ENCODE measurements around the gene SPEG.

The SPEG gene

DNA sequence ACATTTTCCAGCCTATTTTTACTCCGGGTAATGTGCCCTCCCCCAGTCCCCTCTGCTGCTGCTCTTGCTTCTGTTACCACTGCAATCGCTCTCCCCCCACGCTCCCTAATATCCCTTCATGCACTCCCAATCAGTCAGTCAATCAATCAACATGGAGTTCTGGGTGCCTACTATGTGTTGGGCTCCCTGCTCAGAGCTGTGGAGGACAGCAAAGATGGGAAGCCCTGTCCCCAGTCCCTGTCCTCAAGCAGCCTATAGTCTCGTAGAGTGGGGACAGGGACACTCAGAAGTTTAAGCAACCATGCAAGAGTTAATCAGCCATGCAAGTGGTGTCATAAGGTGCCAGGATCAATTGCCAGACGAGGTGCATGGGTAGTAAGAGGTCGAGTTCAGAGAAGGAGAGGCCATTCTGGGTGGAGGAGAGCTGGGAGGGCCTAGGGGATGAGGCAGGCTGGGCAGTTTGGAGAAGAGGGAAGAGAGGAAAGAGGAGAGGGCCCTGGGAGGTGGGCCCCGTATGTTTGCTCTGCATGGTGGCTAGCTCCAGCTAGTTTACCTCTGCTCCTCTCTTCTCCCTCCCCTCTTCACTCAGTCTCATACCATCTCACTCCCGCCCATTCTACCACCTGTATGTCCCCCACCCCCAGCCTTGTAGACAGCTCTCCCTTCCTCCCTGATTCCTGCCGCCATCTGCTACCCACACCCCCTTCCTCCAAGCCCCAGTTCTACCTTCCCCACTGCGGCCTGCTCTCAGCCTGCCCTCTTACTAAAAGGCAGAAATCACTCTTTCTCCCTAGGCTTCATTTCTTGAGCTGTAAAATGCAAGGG, 83.5 kb downstream of the SPEG start:
- no peak for DNase-seq

DNA sequence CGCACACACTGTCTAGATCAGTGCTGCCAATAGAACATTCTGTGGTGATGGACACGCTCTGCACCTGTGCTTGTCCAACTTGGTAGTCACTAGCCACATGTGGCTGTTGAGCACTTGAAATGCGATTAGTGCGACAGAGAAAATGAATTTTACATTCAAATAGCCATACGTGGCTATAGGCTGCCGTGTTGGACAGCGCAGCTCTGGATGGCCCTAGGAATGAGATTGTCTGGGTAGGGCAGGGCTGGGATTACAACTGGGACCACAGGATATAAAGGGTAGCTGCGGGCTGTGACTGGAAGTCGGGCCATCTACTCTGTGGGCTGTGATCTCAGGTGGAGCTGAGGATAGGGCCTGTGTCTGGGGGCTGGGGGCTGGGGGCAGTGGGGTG, 84.9 kb downstream of the SPEG start:
- DNase-seq = no peak

DNA sequence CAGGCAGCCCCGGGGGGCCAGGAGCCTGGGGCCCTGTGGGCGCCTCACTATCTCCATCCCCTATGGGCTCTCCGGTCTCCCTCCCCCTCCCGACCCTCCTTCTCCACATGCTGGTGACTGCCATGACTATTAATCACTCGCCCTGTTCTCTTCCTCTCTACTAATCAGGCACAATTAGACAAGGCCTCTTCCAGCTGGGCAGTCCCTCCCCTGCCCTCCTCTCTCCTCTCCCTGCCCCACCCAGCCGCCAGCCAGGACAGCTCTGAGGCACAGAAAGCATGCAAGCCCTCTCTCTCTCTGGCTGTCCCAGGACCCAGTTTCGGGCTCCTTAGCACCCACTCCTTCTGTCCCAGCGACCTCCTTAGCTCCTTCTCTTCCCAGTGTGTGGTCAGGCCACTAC, 85.4 kb downstream of the SPEG start:
- DNase-seq = no peak

DNA sequence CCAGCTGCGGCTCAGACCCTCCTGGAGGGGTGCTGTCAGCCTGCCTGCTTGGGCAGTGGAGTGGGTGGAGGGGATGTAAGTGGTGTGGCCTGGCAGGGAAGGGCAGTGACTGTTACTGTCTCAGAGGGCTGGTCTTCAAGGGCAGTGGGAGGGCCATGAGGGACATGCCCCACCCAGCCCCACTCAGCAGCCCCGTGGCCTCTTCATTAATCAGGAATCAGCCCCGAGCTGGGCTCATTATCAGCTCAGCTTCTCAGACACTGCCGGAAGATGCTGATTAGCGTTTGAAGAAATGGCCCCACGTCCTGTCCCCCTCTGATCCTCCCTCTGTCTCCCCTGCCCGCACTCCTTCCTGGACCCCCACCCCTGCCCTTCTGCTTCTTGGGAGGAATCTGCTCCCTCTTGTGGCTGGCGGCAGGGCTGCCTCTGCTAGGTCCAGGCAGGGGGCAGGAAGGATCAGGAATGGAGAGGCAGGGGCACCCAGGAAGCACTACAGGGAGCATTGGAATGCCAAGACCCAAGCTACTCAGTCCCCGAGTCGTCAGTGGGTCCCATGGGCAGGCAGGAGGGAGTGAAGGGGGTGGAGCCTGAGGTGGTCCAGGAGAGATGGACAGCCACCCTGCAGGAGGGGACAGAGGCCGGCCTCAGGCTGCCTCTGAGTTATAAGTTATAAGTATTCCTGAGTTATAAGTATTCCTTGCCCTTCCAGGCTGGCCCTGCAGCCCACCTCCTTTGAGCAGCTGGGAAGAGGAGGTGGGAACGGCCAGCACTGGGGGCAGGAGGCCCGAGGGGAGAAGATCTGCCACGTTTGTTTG, 86.6 kb downstream of the SPEG start:
- DNase-seq = peak; percentile 15

DNA sequence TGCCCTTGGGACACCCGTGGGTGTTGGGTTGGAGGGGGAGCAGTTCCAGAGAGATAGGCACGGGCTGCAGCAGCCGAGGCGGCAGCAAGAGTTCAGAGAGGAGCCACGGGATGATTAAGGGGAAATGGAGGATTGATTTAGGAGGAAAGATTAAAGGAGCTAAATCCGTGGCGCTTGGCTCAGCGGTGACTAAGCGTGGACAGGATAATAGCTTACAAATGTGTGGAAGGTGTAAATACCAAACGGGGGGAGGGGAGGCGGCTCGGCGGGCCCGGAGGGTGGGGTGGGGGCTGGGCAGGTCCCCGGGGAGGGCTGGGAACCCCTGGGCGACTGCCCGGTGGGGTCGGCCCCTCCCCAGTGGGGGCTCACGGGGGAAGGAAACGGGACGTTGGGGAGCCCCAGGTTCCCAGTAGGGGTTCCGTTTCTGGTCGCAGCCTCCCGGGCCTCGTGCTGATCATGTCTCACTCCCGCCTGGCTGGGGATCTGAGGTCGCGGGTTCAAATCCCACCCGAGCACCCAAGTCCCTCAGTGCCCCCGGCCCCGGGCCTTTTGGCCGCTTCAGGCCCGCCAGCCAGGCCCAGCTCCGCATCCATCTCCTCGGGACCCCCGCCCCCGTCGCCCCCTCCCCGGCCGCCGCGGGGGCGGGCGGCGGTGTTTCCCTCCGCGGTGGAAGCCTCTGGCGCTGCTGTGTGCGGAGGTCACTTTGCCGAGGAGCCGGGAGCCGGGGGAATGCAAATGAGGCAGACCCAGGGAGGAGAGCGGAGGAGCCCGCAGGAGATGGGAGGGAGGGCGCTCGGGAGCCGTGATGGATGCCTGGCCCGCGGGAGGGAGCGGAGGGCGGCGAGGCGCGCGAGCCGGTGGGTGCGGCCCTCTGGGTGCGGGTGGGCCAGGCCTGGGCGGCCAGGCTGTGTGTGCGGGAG, 87.7 kb downstream of the SPEG start:
- peak; percentile 24 for DNase-seq

DNA sequence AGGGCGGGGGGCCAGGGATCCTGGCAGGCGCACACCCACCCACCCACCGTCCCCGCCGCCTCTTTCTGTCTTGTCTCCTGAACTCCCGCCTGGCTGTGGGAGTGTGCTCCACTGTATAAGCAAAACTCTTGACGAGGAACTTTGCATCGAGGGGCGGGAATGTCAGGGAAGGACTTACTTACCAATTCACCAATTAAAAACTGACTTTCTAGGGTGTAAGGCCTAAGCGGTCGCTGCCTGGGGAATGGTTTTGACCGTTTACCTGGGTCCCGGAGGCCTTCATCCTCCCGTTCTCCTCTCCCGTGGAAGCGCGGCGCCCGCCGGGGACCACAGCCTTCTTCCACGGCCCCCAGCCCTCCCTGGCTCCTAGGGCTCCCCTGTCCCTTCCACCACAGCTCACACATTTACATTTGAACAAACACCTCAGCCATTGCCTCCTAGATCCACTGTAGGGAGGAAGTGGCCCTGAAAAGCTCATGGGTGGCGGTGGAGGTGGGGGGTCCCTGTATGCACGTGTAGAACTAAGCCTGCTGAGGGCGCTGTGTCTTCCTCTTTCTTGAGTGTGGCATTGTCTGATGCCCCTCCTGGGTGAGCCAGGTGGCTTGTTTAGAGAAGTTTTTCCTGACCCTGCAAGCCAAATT, 88.5 kb downstream of the SPEG start:
- DNase-seq = no peak

DNA sequence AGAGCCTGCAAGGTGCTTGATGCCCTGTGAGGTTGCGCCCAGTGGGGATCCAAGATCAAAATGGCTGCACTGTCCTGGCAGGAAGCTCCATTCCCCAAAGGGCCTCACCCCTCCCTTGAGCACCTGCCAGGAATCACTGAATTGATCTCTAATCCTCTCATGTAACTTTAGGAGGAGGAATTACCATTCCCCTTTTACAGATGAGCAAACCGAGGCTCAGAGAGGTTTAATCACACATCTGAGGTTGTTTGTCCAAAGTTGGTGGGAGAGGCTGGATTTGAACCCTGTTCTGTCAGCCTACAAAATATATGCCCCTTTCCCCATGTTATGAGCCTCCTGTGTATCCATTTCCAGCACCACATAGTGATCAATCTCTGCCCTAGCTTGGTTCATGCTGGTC, 90.2 kb downstream of the SPEG start:
- no peak for DNase-seq

DNA sequence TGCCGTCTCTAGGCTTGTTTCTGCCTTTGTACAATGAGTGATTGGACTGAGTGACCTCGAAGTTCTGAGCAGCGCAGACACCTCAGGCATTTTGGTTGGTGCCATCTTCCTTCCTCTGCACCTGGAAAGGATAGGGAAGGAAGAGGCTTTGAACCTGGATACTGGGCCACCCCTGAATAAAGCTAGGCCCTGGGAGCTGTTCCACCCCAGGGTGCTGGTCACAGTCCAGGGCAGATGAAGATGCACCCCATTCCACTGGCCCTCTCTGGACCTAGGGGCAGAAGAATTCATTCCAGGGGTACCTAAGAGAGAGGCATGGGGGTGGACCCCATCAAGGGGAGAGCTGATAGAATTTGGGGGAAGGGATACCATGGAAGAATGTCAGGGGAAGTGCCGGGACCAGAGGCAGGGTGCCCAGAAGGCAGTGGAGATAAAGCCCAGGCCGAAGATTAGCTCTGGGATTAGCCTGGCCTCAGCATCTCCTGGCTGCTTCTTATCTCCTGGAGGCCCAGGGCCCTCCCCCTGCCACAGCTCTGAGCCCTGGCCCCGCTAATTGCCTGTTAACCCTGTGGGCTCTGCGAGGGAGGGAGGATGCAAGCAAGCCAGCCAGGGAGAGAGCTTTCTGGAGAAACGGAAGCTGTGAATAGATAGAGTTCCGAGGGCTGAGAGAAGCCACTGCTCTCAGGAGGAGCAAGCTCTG, 91.0 kb downstream of the SPEG start:
- DNase-seq = no peak

DNA sequence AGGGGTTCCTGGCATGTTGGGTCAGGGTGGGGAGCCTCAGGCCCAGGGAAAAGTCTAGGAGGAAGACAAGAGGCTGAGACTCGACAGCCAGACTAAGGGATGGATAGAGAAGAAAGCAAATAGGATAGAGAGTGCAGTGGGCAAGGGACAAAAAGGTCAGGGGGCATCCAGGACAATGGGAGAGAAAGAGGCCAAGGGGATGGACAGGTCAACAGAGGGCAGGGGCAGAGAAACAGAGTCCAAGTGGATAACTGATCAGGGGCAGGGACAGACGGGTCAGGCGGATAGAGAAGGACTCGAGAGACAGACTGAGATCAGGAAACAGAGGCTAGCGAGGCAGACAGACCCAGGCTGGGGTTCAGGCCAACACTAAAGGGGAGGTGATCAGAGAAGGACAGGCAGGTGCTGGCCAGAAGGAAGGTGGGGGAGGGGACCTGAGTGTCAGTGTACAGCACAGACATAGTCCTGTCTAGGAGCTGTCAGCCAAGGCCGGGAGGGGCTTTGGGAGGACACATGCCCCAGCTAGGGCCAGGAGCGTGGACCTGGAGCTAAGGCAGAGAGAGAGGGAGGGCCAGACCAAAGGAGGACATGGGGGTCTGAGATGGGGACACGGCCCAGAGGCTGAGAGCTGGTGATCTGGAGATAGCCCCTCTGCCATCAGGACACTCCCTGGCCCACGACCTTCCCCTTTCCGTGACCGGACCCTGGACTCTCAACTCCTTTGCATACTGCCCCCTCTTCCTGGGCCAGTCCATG, 91.9 kb downstream of the SPEG start:
- no peak for DNase-seq

DNA sequence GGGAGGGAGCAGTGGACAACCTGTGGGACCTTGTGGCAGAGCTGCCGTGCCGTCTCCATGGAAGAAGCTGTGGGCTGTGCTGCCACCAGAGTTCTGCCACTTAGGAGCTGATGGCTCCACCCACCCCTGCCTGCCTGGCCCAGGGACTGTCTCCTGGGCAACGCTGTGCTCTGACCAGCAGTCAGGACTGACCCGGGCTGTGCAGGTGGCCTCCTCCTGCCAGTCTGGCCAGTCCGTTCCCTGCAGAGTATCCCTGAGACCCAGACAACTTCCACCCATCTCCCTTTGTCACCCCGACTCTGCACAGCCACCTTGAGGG, 92.4 kb downstream of the SPEG start:
- peak; percentile 30 for DNase-seq

DNA sequence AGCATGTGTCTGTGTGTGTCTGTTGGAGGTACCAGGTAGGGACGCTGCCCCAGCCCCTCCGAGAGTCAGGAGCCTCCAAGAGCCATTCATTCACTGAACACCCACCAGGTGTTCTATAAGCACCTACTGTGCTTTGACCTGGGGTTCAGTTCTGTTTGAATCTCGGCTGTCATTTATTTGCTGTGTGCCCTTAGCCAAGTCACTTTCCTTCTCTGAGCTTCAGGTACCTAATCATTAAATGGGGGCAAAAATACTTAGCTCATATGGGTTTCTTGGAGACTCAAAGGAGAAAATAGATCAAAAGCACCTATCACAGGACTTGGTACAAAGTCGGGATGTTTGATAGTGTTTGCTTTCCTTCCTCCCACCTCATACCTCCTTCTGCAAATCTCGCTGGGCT, 92.8 kb downstream of the SPEG start:
- no peak for DNase-seq

DNA sequence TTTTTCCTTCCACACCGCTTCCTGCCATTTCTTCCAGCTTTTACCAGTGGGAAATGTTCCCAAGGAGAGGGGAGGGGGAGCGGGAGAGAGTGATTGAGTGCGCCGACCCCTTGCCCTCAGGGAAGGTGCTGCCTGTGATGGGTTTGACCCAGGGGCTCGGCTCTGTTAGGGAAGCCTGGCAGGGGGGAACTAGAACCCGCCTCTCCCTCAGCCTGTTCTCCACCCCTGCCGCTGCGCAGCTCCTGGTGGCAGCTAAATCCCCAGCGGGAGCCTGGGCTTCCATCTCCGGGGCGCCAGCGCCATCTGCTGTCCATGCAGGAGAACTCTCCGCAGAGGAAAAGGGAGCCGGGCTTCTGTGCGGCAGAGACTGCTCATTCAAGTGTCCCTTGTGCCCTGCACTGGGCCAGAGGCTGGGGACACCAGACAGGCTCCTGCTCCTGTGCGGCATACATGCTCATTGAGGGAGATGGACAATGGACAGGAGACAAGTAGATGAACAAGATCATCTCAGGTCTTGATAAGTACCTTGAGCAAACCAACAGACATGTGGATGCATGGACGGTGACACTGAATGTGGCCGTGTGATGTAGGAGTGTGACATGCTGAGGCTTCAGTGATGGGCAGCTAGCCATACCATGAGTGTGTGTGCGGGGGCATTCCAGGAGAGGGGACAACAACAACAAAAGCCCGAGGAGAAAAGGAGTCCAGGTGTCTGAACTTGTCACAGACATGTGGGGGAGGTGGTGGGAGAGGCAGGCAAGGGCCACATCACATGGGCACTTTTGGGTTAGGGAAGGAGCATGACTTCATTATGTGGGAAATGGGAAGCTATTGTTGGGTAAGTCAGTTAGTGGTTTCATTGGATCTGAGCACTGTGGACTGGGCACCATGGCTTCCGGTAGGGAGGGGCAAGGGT, 95.7 kb downstream of the SPEG start:
- peak; percentile 93 for DNase-seq

DNA sequence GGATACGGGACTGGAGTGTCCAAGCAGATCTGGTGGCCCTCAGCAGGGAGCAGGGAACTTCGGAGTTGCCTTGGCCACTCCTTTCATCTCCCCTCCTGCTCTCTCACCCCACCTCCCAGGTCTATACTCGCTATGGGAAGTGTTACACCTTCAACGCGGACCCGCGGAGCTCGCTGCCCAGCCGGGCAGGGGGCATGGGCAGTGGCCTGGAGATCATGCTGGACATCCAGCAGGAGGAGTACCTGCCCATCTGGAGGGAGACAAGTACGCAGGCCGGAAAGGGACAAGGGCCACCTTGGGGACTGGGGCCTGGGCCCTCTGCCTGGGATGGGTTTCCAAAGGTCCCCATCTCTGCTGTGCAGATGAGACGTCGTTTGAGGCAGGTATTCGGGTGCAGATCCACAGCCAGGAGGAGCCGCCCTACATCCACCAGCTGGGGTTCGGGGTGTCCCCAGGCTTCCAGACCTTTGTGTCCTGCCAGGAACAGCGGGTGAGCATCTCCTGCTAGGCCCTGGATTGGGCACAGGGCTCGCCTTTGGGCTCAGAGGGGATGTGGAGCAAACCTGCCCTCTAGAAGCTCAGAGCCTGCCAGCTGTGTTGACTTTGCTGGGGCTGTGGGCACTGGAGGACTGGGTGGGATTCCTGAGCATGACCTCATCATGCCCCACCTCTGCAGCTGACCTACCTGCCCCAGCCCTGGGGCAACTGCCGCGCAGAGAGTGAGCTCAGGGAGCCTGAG, 97.2 kb downstream of the SPEG start:
- DNase-seq = peak; percentile 21

DNA sequence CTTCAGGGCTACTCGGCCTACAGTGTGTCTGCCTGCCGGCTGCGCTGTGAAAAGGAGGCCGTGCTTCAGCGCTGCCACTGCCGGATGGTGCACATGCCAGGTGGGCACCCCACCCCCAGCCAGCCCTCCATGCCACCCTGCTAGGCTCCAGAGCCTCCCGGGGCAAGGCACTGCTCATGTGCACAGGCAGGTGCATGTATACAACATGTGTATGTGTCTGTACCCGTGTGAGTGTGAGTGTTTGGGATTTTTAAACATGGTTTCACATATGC, 97.7 kb downstream of the SPEG start:
- DNase-seq = no peak

DNA sequence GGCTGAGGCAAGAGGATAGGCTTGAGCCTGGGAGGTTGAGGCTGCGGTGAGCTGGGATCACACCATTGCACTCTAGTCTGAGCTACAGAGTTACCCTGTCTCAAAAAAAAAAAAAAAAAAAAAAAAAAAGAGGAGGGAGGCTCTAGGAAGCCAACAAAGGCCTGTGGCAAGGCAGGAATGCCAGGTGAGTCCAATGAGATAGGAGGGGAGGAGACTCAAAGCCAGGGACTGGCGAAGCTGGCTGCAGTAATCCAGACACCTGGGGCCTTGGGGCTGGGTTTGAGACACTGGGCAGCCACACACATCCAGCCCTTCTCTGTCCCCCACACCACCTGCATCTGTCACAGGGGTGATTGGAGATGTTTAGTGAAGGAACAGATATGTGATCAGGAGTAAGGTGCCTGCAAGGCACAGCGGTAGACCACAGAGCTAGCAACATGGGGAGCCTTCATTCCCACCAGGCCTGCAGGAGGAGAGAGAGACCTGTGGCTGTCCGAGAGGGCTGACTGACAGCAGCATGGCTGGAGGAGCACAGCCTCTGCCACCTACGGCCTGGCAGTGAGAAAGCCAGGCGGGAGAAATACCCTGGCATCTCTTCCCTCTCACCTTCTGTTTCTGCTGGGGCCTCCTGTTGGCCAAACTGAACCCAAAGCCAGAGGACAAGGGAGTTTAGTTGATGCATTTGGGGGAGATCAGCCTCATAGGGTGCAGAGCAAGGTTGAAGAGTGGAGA, 99.5 kb downstream of the SPEG start:
- no peak for DNase-seq

DNA sequence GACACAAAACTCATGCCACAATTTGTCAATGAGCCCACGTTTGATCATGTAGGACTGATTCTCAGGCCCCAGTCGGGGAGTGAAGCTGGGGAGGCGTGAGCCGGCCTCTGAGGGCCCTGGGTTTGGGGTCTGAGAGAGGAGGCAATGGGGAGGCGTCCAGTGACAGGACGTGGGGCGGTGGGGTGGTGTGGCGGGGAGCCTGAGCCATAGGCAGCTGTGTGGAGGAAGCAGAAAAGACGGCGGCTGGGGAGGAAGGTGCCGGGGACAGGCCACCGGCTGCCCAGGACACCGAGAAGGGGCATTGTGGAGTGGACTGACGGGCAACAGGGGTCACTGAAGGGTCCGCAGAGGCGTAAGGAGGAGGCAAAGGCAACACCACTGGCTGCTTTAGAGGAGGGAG, 101.8 kb downstream of the SPEG start:
- DNase-seq = no peak

DNA sequence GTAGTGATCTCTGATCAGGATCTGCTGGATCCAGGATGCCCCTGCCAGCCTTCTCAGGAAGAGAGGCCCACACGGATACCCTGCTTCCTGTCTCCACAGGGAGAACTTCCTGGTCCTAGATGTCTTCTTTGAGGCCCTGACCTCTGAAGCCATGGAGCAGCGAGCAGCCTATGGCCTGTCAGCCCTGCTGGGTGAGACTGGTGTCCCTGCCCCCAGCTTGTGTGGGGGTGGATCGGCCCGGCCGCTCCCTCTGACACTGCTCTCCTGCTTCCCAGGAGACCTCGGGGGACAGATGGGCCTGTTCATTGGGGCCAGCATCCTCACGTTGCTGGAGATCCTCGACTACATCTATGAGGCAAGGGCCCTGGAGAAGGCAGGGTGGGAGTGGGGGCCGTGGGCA, 102.3 kb downstream of the SPEG start:
- DNase-seq = no peak

DNA sequence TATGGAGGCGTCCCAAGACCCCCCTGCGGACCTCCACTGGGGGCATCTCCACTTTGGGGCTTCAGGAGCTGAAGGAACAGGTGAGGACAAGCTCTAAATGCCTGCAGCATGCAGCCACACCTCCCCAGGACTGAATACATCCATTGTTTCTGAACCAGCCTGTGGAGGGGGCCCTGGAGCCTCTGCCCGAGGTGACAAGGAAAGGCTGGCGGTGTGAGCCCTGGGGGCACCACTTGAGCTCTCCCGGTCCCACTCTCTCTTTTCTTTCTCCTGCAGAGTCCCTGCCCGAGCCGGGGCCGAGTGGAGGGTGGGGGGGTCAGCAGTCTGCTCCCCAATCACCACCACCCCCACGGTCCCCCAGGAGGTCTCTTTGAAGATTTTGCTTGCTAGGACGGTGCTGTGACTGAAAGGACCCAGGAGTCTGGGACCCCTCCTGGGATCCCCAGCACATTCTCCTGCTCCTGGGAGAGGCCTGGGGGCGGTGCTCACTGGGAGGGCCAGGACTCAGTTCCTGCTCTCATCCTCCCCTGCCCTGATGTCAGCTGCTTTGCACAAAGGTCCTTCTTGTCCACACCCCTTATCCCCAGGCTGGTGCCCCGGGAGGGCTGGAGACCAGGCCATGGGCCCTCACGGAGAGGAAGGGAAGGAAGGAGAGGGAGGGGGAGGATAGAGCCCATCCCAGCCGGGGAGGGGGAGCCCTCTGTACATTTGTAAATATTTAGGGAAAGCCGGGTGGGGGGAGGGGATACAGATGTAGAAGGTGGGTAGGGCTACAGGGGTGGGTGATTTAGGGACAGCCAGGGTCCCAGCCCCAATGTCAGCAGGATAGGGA, 103.2 kb downstream of the SPEG start:
- DNase-seq = no peak

Data from NCI-H510A treated with DMSO at 0.1 percent for 48 hours (cell line).